ENCODE measurements around the gene TACC2.

DNA sequence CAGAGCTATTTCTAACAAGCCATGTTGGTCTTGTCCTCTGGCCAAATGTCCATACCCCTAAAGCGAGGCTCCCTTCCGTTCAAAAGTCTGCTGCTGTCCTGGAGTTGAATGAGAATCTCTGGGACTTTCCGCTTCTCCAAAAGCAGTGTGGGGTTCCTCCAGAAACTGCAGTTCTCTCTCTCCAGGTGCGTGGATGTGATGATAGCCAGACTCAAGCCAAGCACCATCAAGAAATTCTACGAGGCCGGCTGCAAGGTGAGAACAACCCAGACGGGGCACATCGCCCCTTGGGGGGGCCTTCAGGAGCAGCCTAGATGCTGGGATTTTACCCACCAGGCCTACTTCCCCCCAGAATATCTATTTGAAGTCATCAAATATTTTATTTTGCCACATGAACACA, 308.6 kb downstream of the TACC2 start:
- TF ChIP-seq, protein P1, sequence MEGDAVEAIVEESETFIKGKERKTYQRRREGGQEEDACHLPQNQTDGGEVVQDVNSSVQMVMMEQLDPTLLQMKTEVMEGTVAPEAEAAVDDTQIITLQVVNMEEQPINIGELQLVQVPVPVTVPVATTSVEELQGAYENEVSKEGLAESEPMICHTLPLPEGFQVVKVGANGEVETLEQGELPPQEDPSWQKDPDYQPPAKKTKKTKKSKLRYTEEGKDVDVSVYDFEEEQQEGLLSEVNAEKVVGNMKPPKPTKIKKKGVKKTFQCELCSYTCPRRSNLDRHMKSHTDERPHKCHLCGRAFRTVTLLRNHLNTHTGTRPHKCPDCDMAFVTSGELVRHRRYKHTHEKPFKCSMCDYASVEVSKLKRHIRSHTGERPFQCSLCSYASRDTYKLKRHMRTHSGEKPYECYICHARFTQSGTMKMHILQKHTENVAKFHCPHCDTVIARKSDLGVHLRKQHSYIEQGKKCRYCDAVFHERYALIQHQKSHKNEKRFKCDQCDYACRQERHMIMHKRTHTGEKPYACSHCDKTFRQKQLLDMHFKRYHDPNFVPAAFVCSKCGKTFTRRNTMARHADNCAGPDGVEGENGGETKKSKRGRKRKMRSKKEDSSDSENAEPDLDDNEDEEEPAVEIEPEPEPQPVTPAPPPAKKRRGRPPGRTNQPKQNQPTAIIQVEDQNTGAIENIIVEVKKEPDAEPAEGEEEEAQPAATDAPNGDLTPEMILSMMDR (conservative IDR thresholded peaks at IDR 0.05): no peak
- TF ChIP-seq EZH2 (IDR thresholded peaks at IDR 0.05; ENCODE audit: low read depth): no peak
